Suppressor macrophage (primary cell): ENCODE data around the gene SPDYE4.

Experiments used
- DNase-seq, 4 experiments: peaks; one replicate each; pipeline ENCODE4 v3.0.0-alpha.2; 2020 to 2022

Gene SPDYE4

DNA sequence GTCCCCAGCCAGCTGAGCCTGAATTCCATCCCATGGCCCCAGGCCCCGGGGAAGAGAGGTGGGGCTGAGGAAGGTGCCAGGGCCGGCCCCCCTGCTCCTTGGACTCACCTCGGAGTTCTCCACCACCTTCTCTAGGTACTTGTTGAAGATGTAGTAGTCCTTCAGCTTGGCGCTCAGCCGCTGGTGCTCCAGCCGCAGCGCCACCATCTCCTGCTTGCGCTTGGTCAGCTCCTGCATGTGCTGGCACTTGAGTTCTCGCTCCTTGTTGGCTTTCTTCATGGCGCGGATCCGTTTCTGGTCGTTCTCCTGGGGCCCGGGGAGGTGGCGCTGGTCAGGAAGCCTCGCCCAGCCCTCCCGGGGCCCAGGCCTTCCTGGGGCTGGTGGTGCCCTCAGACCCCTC lies 17.0 kb downstream of the SPDYE4 start:
- DNase-seq: no peak

DNA sequence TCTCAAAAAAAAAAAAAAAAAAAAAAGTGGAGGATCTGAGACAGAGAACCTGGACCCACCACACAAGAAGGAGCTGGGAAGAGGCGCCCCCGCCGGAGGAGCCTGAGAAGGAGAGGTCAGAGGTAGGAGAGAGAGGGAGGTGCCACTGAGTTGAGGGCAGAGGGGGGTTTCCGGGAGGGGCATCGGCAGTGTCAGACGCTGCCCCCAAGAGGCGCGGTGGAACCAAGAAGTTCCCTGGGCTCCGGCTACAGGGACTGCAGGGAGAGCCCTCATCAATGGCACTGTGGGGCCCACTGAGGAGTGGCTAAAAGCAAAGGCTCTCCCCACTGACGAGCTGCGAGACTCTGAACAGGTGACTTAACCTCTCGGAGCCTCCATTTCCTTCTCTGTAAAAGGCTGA lies 17.9 kb downstream of the SPDYE4 start:
- DNase-seq: peak in 1 of 4 experiments; percentile 9

- no peak for DNase-seq
These were observed 19.2 kb downstream of the SPDYE4 start for GRCh38 chr17:8739097-8739496.

GRCh38 chr17:8736796-8737195 lies 21.6 kb downstream of the SPDYE4 start:
- no peak for DNase-seq

GRCh38 chr17:8736362-8736761 lies 22.0 kb downstream of the SPDYE4 start:
- DNase-seq: no peak

GRCh38 chr17:8735336-8735939 lies 22.9 kb downstream of the SPDYE4 start:
- DNase-seq: no peak

- no peak for DNase-seq
These were observed 23.5 kb downstream of the SPDYE4 start for GRCh38 chr17:8734876-8735275.

DNA sequence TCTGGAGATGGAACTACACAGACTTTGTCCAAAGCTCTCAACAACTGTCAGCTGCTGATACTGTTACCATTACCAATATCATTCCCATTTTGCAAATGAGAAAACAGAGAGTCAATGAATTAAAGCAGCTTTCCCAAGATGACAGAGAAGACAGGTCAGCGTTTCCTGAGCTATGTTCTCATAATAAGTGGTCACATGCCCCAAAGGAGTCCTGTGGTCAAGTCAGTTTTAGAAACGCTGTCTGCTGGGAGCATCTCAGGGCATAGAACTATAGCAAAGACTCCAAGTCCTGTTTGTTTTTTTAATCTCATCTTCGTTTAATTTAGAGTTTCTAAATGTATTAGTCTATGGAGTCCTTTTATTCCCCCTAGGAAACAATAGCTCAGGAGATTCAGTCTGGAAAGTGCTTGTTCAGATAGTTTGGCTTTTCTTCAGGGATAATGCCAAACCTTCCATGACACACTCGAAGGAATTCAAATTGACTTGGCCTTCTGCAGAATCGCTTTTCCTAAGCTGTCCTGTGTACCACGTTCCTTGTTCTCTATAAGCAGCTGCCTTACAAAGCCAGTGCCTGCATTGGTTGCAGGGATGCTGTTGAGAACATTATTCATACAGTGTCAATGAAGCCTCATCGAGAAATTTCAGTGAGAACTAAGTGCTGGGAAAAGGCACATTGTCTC lies 25.8 kb downstream of the SPDYE4 start:
- peak in 3 of 4 experiments; percentile 12 to 18 (median 15) for DNase-seq

DNA sequence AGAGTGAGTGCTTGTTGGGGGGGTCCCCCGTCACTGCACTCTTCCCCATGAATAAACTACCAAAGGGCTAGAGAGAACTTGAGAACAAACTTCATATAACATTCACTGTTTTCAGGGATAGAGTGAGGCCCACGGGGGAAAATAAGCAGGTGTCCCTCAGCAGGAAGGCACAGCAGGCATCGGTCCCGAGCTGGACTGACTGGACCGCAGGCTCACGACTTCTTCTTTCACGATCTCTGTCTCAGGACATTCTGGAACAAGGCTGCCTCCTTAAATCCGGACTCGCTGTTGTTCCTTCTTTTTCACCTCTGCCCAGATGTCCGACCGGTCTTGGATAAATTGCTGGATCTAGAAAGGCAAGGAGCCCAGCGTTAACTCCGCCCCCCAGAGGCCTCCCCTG lies 28.5 kb downstream of the SPDYE4 start:
- DNase-seq: no peak

DNA sequence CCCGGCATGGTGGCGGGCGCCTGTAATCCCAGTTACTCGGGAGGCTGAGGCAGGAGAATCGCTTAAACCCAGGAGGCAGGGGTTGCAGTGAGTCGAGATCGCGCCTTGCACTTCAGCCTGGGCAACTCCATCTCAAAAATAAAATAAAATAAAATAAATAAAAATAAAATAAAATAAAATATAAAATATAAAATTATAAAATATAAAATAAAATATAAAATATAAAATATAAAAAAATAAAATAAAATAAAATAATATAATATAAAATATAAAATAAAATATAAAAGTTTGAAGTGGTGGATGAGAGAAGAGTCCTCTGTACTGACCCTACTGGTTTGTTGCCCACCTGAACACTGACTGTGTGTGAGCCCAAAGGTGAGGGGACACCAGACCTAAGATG lies 28.9 kb downstream of the SPDYE4 start:
- DNase-seq: no peak

GRCh38 chr17:8728971-8729370 lies 29.4 kb downstream of the SPDYE4 start:
- no peak for DNase-seq

- no peak for DNase-seq
These were observed 30.0 kb downstream of the SPDYE4 start for GRCh38 chr17:8728251-8728938.

- peak; percentile 19 to 69 (median 41) for DNase-seq
These were observed 31.3 kb downstream of the SPDYE4 start for GRCh38 chr17:8726941-8727555.

DNA sequence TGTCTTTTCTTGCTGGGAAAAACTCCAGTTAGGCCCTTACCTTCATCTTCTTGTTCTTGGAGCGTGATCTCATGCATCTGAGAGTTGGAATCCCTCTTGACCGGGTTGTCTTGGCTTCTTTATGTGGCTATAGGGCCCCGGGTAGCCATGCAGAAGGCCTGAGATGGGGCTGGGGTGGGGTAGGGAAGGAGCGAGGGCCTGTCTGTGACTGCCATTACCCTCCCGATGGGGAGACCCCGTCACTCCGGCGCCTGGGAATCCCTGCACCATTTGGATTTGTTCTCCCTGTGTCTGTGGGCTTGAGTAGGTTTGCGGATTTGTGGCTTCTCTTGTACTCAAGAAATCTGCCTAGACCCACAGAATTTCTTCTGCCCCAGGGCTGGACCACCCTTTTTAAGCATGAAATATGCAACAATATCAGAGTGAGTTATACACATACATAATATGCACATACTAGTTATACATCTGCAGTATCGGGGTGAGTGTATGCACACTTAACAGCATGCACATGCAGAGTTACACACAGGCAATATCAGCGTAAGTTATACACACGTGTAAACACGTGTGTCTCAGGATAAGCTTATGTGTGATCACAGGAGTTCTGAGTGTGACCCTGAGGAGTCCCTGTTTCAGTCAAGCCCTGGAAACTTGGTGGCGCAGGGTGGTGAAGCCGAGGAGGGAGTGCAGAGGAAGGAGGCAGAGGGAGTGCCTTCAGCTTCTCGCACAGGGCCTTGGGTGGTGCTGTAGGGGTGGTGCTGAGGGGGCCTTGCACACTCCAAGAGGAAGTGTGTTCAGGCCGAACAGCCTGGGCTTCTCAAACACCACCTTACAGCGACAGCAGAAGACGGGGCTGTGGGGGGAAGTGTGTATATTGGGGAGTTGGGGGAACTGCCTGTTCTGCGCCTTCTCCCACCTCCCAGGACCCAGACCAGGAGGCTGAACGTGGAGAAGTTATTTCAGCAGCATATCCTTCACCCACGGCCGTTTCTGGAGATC lies 32.2 kb downstream of the SPDYE4 start:
- DNase-seq: peak in 3 of 4 experiments; percentile 26 to 39 (median 34)

DNA sequence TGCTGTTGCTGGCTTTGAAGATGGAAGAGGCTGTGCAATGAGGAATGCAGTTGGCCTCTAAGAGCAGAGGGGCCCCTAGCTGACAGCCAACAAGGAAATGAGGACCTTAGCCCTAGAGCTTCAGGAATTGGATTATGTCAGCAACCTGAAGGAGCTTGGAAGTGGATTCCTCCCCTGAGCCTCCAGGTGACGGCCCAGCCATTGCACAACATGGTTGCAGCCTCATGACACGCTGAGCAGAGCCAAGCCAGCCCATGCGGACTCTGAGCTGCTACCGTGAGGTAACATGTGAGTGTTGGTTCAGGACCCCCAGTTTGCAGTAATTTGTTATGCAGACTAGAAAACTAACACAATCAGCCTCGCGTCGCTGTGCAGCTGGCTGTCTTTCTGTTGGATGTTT lies 33.9 kb downstream of the SPDYE4 start:
- DNase-seq: no peak

GRCh38 chr17:8720596-8720995 lies 37.8 kb downstream of the SPDYE4 start:
- no peak for DNase-seq

GRCh38 chr17:8719291-8720246 lies 38.8 kb downstream of the SPDYE4 start:
- no peak for DNase-seq

GRCh38 chr17:8718001-8718563 lies 40.3 kb downstream of the SPDYE4 start:
- DNase-seq: no peak

DNA sequence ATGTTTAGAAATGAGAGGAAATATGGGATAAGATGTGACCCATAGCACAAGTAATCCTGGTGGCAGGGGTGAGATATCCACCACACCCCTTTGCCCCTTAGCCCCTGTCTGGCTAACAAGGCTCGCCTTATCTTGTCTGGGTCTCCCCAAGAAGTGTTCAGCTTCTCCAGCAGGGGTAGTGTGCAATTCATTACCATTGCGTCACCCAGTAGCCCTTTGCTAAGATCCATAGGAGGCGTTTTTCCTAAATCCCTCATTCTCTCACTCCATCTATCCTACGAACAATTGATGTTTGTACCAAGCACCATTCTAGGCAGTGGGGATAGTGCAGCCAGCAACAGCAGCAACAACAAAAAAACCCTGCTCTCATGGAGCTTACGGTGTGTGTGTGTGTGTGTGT lies 44.5 kb downstream of the SPDYE4 start:
- no peak for DNase-seq

- no peak for DNase-seq
These were observed 45.0 kb downstream of the SPDYE4 start for GRCh38 chr17:8713315-8713714.

GRCh38 chr17:8712698-8713097 lies 45.6 kb downstream of the SPDYE4 start:
- DNase-seq: no peak
